Stimulated activated CD8-positive, alpha-beta memory T cell treated with anti-CD3 and anti-CD28 coated beads, Interleukin-15, amount 100 ng/mL, for 4 hours (primary cell): Measurements from ENCODE around the gene SNAI3.

Source experiments
- DNase-seq, 2 donors: peaks; one replicate each; pipeline ENCODE4 v3.0.0-alpha.2; 2020; ENCODE audit warnings: low read depth in 2 of 2

Gene SNAI3

GRCh38 chr16:88634994-88635670, 51.2 kb downstream of the SNAI3 start:
- no peak for DNase-seq

GRCh38 chr16:88634141-88634993, 51.9 kb downstream of the SNAI3 start:
- peak; percentile 20 to 59 for DNase-seq

GRCh38 chr16:88633684-88634140, 52.6 kb downstream of the SNAI3 start:
- peak; percentile 51 to 56 for DNase-seq

- no peak for DNase-seq
Observed at GRCh38 chr16:88632587-88632930, 53.7 kb downstream of the SNAI3 start.

DNA sequence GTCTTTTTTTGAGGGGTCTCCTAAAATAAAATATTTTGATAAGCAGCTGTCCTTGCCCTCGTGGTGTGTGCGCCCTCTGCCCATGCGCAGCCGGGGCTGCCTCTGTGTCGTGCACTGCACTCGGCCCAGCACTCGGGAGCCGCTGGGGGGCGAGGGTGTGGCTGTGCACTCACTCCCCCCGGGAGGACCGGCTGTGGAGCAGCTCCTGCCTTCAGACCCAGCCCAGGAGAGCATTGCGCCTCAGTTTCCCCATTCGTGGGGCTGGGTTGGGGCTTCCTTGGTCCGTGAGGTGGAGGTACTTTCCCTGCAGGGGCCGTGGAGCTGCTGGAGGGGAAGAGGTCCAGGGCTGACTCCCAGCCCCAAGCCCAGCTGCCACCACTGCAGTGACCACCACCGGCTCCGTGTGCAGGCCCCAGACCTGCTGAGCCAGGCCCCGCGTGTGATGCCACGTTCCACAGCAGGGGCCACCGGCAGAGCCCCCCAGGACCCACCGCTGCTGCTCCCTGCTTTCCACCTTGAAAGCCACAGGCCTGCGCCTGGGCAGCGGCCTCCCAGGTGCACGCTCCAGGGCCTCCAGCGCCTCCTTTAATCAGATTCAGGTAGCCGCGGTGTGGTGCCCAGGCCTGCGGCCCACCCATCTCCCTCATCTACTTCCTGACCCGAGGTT, 54.3 kb downstream of the SNAI3 start:
- no peak for DNase-seq

GRCh38 chr16:88631384-88631783, 54.9 kb downstream of the SNAI3 start:
- no peak for DNase-seq

DNA sequence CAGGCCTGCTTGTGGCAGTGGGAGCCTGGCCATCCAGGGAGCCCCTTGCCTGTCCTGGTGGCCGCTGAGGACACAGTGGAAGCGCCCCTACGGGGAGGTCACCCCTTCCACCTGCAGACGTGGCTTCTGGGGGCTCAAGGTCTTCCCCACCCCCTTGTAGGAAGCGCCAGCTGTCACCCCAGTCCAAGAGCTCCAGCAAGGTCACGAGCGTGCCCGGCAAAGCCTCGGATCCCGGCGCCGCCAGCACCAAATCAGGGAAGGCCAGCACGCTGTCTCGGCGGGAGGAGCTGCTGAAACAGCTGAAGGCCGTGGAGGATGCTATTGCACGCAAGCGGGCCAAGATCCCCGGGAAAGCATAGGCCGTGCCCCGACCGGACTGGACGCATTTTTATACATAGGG, 55.4 kb downstream of the SNAI3 start:
- no peak for DNase-seq

DNA sequence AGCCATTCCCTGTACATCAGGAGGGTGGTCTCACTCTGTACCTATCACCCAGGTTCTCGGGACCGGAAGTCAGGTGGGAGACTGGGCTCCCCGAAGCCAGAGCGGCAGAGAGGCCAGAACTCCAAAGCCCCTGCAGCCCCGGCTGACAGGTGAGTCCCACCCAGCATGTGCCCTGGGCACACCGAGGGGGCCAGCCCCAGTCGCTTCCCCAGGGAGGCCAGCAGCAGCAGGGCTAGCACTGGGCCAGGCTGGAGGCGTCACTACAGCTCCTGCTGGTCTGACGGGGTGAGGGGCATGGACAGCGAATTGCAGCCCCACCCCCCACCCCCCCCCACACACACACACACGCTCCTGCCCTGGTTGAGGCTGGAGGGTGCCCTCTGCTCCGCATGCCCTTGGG, 55.9 kb downstream of the SNAI3 start:
- DNase-seq = no peak

GRCh38 chr16:88629835-88630234, 56.5 kb downstream of the SNAI3 start:
- DNase-seq = no peak

- no peak for DNase-seq
Observed at GRCh38 chr16:88628512-88628974, 57.8 kb downstream of the SNAI3 start.
